Astrocyte (in vitro differentiated cells and primary cell): ENCODE data around the gene MAST1. TPM values are rescaled to one million over a fixed set of nuclear protein-coding genes. Genes with fewer than 3 reads are reported as not detected.

Source experiments
- DNase-seq: peaks from one replicate; pipeline ENCODE4 v3.0.0-alpha.2; 2010; ENCODE audit warnings: low read depth
- FAIRE-seq: peaks from 2 replicates; lab custom pipeline; 2011; peaks lifted over from hg19 to GRCh38; lab: Jason Lieb, UNC
- H2AFZ ChIP-seq: 2 replicates; pipeline ENCODE4 v1.6.0; 2012; ENCODE audit warnings: low read depth, low read length, inconsistent platforms
- H3K27ac ChIP-seq: 2 replicates; pipeline ENCODE4 v1.5.1; 2011; ENCODE audit warnings: low read depth, low read length, inconsistent platforms
- H3K27me3 ChIP-seq: 2 replicates; pipeline ENCODE4 v1.6.0; 2011; ENCODE audit warnings: low read length, inconsistent platforms; ENCODE audit not compliant: insufficient read depth
- H3K36me3 ChIP-seq: 2 replicates; pipeline ENCODE4 v1.5.1; 2011; ENCODE audit warnings: low read length, inconsistent platforms; ENCODE audit not compliant: insufficient read depth
- H3K4me1 ChIP-seq: 2 replicates; pipeline ENCODE4 v1.5.1; 2011; ENCODE audit warnings: low read length, inconsistent platforms; ENCODE audit not compliant: insufficient read depth
- H3K4me2 ChIP-seq: 2 replicates; pipeline ENCODE4 v1.6.0; 2012; ENCODE audit warnings: low read length, inconsistent platforms
- H3K4me3 ChIP-seq: 2 replicates; pipeline ENCODE4 v1.5.1; 2011; ENCODE audit warnings: low read depth, mild to moderate bottlenecking, low read length, inconsistent platforms; ENCODE audit not compliant: insufficient read depth
- H3K79me2 ChIP-seq: 2 replicates; pipeline ENCODE4 v1.6.0; 2012; ENCODE audit warnings: mild to moderate bottlenecking, low read length, inconsistent platforms; ENCODE audit not compliant: insufficient read depth
- H3K9ac ChIP-seq: 2 replicates; pipeline ENCODE4 v1.6.0; 2012; ENCODE audit warnings: mild to moderate bottlenecking, low read length, inconsistent platforms
- H3K9me3 ChIP-seq: 2 replicates; pipeline ENCODE4 v1.5.1; 2012; ENCODE audit warnings: low read depth, mild to moderate bottlenecking, low read length, inconsistent platforms; ENCODE audit not compliant: insufficient read depth
- H4K20me1 ChIP-seq: 2 replicates; pipeline ENCODE4 v1.6.0; 2012; ENCODE audit warnings: low read length, inconsistent platforms; ENCODE audit not compliant: insufficient read depth
- H3K27ac Mint-ChIP-seq: one replicate; pipeline ENCODE4 v1.8.0; 2021; ENCODE audit warnings: mild to moderate bottlenecking, mixed read lengths; ENCODE audit not compliant: unreplicated experiment
- H3K27me3 Mint-ChIP-seq: one replicate; pipeline ENCODE4 v1.8.0; 2021; ENCODE audit warnings: low read depth, mixed read lengths; ENCODE audit not compliant: unreplicated experiment
- H3K36me3 Mint-ChIP-seq: one replicate; pipeline ENCODE4 v1.8.0; 2021; ENCODE audit warnings: low read depth, mixed read lengths; ENCODE audit not compliant: unreplicated experiment
- H3K4me1 Mint-ChIP-seq: one replicate; pipeline ENCODE4 v1.8.0; 2021; ENCODE audit warnings: low read depth, mixed read lengths; ENCODE audit not compliant: unreplicated experiment
- H3K4me3 Mint-ChIP-seq: one replicate; pipeline ENCODE4 v1.8.0; 2021; ENCODE audit warnings: mild to moderate bottlenecking, moderate library complexity, mixed read lengths; ENCODE audit not compliant: unreplicated experiment
- H3K9me3 Mint-ChIP-seq: one replicate; pipeline ENCODE4 v1.8.0; 2021; ENCODE audit warnings: mild to moderate bottlenecking, mixed read lengths; ENCODE audit not compliant: unreplicated experiment
- EZH2 ChIP-seq: IDR thresholded peaks from 2 replicates; pipeline ENCODE4 v1.6.1; 2012; ENCODE audit warnings: mild to moderate bottlenecking, low read length, inconsistent platforms; ENCODE audit not compliant: insufficient read depth
- total RNA-seq: library from RNA; stranded (reverse); gene quantifications from 2 replicates; pipeline ENCODE4 v1.2.1, GENCODE V29; 2021
- TF ChIP-seq, protein P1 (sequence below): IDR thresholded peaks from 2 replicates; pipeline ENCODE4 v1.5.1; 2011; ENCODE audit warnings: low read depth, mild to moderate bottlenecking, inconsistent platforms, low read length, moderate library complexity; ENCODE audit not compliant: insufficient read depth

MAST1 gene
- total RNA-seq, 1 donor from 2014 or later = 5.4 TPM

DNA sequence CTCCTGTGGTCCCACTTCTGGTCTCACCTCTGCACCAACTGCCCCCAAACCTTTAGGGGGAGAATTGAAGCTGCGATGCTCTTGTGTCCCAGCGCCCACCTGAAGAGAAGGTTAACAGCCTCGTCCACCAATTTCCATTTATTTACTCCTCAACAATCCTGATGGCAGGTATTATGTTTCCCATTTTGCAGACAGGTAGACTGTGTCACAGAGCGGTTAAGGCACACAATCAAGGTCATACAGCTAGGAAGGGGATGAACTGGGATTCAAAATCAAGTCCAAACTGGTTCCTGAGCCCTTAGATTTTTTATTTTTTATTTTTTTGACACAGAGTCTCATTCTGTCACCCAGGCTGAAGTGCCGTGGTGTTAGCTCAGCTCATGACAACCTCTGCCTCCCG, 36.8 kb downstream of the MAST1 start:
- no peak overlapping the region for H3K4me3 ChIP-seq
- H3K36me3 ChIP-seq = no peaks in the 10 kb centered on the region
- TF ChIP-seq EZH2 = no peak
- no peaks in the 10 kb centered on the region for H3K9me3 ChIP-seq
- peak overlapping the region; percentile 41 for H3K27ac Mint-ChIP-seq
- no peak for DNase-seq
- H3K4me1 Mint-ChIP-seq = no peaks in the 10 kb centered on the region
- no peaks in the 10 kb centered on the region for H3K79me2 ChIP-seq
- FAIRE-seq = no peak
- no peak overlapping the region for H3K27ac ChIP-seq
- H3K27me3 Mint-ChIP-seq = no peaks in the 10 kb centered on the region
- peaks cover 2% of the 10 kb centered on the region for H3K27me3 ChIP-seq
- H3K4me1 ChIP-seq = no peaks in the 10 kb centered on the region
- no peak overlapping the region for H2AFZ ChIP-seq
- H3K4me3 Mint-ChIP-seq = no peak overlapping the region
- peaks cover 22% of the 10 kb centered on the region for H3K36me3 Mint-ChIP-seq
- H3K4me2 ChIP-seq = no peak overlapping the region
- no peaks in the 10 kb centered on the region for H4K20me1 ChIP-seq
- peaks cover 5% of the 10 kb centered on the region for H3K9me3 Mint-ChIP-seq
- no peak overlapping the region for H3K9ac ChIP-seq

DNA sequence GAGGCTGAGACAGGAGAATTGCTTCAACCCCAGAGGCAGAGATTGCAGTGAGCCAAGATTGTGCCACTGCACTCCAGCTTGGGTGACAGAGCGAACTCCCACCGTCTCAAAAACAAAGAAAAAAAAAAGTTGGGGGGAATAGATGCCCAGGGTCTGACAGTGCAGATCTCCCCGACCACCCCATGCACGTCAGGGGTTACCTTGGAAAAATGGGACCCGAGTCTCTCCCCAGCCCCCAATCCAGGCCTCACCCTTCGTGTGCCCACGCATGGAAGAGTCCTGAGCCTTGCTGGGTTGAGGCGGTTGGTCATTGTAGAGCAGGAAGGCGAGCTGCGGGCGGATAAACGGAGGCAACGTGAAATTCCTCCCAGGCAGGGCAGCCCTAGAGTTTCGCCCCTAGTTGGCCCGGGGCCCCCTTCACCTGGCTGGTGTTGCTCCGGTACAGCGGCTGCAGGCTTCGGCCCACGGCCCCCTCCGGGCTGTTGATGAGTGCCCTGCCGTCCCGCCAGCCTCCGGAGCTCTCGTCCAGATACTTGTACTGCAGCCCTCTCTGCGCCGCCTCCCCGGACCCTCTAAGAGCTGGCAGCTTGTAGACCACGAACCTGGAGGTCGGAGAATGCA, 42.3 kb downstream of the MAST1 start:
- no peaks in the 10 kb centered on the region for H3K36me3 ChIP-seq
- peak; percentile 6 for DNase-seq
- peaks cover 15% of the 10 kb centered on the region for H3K27me3 Mint-ChIP-seq
- H3K9me3 Mint-ChIP-seq = no peaks in the 10 kb centered on the region
- H3K4me3 ChIP-seq = peak overlapping the region; percentile 70
- peak overlapping the region; percentile 78 for H3K9ac ChIP-seq
- no peak for TF ChIP-seq EZH2
- TF ChIP-seq, protein P1, sequence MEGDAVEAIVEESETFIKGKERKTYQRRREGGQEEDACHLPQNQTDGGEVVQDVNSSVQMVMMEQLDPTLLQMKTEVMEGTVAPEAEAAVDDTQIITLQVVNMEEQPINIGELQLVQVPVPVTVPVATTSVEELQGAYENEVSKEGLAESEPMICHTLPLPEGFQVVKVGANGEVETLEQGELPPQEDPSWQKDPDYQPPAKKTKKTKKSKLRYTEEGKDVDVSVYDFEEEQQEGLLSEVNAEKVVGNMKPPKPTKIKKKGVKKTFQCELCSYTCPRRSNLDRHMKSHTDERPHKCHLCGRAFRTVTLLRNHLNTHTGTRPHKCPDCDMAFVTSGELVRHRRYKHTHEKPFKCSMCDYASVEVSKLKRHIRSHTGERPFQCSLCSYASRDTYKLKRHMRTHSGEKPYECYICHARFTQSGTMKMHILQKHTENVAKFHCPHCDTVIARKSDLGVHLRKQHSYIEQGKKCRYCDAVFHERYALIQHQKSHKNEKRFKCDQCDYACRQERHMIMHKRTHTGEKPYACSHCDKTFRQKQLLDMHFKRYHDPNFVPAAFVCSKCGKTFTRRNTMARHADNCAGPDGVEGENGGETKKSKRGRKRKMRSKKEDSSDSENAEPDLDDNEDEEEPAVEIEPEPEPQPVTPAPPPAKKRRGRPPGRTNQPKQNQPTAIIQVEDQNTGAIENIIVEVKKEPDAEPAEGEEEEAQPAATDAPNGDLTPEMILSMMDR = no peak
- no peaks in the 10 kb centered on the region for H4K20me1 ChIP-seq
- H3K36me3 Mint-ChIP-seq = peaks cover 8% of the 10 kb centered on the region
- peak overlapping the region; percentile 90 for H2AFZ ChIP-seq
- H3K4me3 Mint-ChIP-seq = peak overlapping the region; percentile 87
- peak overlapping the region; percentile 75 for H3K27ac Mint-ChIP-seq
- H3K4me1 Mint-ChIP-seq = no peaks in the 10 kb centered on the region
- FAIRE-seq = no peak
- no peaks in the 10 kb centered on the region for H3K79me2 ChIP-seq
- H3K27ac ChIP-seq = no peak overlapping the region
- H3K4me2 ChIP-seq = peak overlapping the region; percentile 94
- H3K27me3 ChIP-seq = peaks cover 18% of the 10 kb centered on the region
- H3K4me1 ChIP-seq = no peaks in the 10 kb centered on the region
- H3K9me3 ChIP-seq = peaks cover 17% of the 10 kb centered on the region

DNA sequence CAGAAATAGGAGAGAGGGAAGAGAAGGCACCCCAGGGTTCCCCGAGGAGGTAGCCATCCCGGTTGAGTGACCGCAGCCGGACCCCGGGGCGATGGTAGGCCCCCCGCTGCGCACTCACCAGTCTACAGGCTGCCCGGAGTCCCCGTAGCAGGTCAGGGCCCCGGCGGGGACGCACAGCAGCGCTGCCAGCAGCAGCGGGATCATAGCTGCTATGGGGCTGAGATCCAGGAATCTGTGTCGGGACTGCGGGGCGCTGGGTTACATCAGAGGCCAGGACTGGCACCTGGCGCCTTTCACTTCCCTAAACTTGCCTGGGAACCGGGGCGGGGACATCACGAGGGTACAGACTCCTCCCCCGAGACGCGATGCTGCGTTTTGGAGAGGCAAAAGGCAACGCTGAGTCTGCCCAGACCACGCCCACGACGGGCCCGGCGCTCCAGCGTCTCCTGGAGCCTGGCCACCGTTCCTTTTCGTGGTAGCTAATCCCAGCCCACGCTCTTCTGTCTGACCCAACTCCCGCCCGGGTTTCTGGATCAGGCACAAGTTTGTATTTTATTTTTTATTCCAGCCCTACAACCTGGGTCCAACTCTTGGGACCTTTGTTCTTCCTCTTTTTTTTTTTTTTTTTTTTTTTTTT, 43.0 kb downstream of the MAST1 start, which contains the start of gene DNASE2:
Gene DNASE2 (minus strand): TSS at position 278 of the 637 bp plus-strand sequence. CDS start 74 bp downstream, at position 204.
- H3K4me1 ChIP-seq = no peaks in the 10 kb centered on the region
- H3K36me3 ChIP-seq = no peaks in the 10 kb centered on the region
- no peaks in the 10 kb centered on the region for H3K4me1 Mint-ChIP-seq
- peak within 1 kb of the TSS; percentile 90 for H2AFZ ChIP-seq
- peak within 1 kb of the TSS; percentile 70 for H3K4me3 ChIP-seq
- H3K79me2 ChIP-seq = no peaks in the 10 kb centered on the region
- peaks cover 20% of the 10 kb centered on the region for H3K27me3 ChIP-seq
- FAIRE-seq (no peak), DNase-seq (peak; percentile 82)
- peak within 1 kb of the TSS; percentile 87 for H3K4me3 Mint-ChIP-seq
- H3K27ac ChIP-seq = peak within 1 kb of the TSS; percentile 5
- H3K9ac ChIP-seq = peak within 1 kb of the TSS; percentile 78
- peak within 1 kb of the TSS; percentile 75 for H3K27ac Mint-ChIP-seq
- peaks cover 17% of the 10 kb centered on the region for H3K9me3 ChIP-seq
- TF ChIP-seq EZH2 = no peak
- TF ChIP-seq, protein P1 = no peak
- H3K4me2 ChIP-seq = peak within 1 kb of the TSS; percentile 94
- peaks cover 18% of the 10 kb centered on the region for H3K27me3 Mint-ChIP-seq
- H3K36me3 Mint-ChIP-seq = peaks cover 8% of the 10 kb centered on the region
- H4K20me1 ChIP-seq = no peaks in the 10 kb centered on the region
- H3K9me3 Mint-ChIP-seq = no peaks in the 10 kb centered on the region
